MG63 (cell line): ENCODE measurements around the gene DYNLT3. TPM values are rescaled to one million over a fixed set of nuclear protein-coding genes. Genes with fewer than 3 reads are reported as not detected.

Experiments
- DNase-seq: peaks from one replicate; pipeline ENCODE4 v3.0.0-alpha.2; 2020
- H3K27me3 ChIP-seq: fragments of 250-450 bp; sonication (Bioruptor Pico); 2 replicates; pipeline ENCODE4 v1.5.1; 2020; ENCODE audit warnings: mild to moderate bottlenecking, moderate library complexity
- H3K36me3 ChIP-seq: fragments of 250-450 bp; sonication (Bioruptor Pico); 2 replicates; pipeline ENCODE4 v1.5.1; 2020; ENCODE audit warnings: mild to moderate bottlenecking, moderate library complexity
- H3K4me3 ChIP-seq: fragments of 250-450 bp; sonication (Bioruptor Pico); 2 replicates; pipeline ENCODE4 v1.5.1; 2020; ENCODE audit warnings: mild to moderate bottlenecking, moderate library complexity
- H3K9me3 ChIP-seq: fragments of 250-450 bp; sonication (Bioruptor Pico); 2 replicates; pipeline ENCODE4 v1.5.1; 2020; ENCODE audit warnings: mild to moderate bottlenecking, moderate library complexity
- total RNA-seq: library from RNA; depleted of rRNA; stranded (reverse); fragments of >200 nt; shearing (Covaris generic); gene quantifications from 2 replicates; pipeline ENCODE4 v1.2.3, GENCODE V29; 2014; ENCODE audit warnings: low replicate concordance; rRNA removed

Gene DYNLT3, protein sequence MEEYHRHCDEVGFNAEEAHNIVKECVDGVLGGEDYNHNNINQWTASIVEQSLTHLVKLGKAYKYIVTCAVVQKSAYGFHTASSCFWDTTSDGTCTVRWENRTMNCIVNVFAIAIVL
- total RNA-seq = 22.4 and 34.2 TPM in 2 replicates

DNA sequence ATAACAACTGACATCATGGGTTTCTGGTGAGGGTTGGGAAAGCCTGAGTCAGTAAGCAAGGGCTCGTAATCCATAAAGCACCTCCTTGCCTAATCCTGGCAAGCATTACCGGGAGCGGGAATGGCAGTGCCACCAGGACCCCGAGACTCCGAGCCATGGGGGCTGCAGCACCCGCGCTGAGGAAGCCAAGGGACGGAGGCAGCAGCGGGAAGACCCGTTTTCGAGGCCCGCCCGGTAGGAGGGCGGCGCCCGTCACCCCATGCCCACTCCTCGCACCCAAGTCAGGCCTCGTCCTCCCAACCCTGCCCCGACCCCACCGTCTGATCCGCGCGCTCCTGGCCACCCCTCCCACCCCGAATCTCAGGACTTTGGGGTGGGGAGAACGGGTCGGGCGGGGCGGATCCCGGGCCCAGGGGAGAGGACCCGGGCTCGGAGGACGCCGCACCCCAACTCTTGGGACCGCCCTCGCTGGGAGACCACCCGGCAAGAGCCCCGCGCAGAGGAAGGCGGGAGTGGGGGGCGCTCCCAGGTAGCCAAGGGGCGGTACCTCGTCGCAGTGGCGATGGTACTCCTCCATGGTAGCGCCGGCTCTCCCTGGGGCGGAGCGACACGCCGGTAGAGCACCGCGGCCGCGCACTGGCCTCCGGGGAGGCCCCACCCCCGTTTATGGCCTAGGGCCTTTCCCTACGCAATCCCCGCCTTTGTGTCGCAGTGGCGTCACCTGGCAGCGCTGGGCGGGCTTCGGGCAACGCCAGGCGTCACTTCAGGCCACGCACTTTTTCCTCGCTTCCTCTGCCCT is at the start of gene DYNLT3:
DYNLT3 (minus strand) TSS at position 638 of the 799 bp plus-strand sequence; CDS start at position 577, 61 bp downstream.
- DNase-seq = peak; percentile 78
- Histone ChIP-seq H3K4me3 (peak within 1 kb of the TSS; percentile 61), H3K36me3 (no peaks in the 10 kb centered on the region), H3K27me3 (no peaks in the 10 kb centered on the region), H3K9me3 (no peaks in the 10 kb centered on the region)

DNA sequence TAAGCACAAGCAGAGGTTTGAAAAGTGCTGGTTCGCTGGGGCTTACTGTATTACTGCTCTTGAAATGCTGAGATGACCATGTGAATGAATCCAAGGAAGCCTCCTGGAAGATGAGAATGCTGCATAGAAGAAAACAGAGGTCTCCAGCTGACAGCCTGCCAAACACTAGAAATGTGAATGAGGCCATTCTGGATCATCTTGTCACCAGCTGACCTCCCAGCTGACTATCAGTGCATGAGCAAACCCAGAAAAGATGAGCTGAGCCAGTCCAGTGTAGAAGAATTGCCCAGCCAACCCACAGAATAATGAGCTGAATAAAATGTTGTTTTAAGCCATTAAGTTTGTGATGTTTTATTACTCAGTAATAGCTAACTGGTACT is 49.1 kb upstream of the DYNLT3 start:
- Histone ChIP-seq H3K4me3 (no peak overlapping the region), H3K9me3 (no peaks in the 10 kb centered on the region), H3K36me3 (no peaks in the 10 kb centered on the region), H3K27me3 (no peaks in the 10 kb centered on the region)
- DNase-seq = no peak

DNA sequence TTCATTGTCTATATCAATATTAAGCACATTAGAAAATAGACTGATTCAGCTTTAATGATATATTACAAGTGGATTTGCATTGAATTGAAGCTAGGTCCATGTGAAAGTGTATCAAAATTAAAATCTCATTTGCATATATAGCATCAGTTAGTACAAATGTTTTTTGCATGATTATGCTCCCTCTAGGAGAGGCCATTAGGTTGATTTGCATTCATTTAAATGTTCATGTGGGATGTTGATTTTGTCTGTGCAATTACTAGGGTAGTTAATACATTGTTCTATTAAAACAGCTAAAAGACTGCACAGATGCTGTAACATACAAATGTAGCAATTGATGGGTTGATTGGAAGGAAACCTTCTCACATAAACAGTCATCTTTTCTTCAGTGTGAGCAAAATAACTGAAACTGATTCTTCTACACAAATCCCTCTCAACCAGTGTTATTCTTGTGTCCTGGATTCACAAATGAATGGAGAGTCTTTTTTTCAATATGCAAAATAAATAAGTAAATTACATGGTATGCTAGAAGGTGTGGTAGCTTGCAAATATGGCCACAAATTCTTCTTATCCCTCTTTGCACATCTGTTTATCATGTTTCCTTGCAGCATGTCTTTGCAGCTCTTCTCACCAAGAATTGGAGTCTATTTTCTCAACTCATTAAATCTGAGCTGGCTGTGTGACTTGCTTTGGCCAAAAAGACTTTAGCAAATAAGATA is 48.6 kb upstream of the DYNLT3 start:
- Histone ChIP-seq H3K4me3 (no peak overlapping the region), H3K9me3 (no peaks in the 10 kb centered on the region), H3K27me3 (no peaks in the 10 kb centered on the region), H3K36me3 (no peaks in the 10 kb centered on the region)
- DNase-seq = no peak

DNA sequence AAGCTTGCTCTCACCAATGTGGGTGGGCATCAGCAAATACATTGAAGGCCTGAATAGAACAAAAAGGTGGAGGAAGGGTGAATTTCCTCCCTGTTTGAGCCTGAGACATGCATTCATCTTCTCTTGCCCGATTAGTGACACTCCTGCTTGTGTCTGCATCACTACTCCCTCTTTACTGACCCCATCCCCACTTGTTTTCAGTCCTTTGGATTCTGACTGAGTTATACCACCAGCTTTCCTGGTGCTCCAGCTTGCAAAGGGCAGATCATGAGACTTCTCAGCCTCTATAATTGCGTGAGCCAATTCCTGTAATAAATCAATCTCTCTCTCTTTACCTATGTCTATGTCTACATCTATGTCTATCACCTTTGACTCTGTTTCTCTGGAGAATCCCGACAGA is 47.4 kb upstream of the DYNLT3 start:
- DNase-seq = no peak
- H3K9me3 ChIP-seq = no peaks in the 10 kb centered on the region
- H3K4me3 ChIP-seq = no peak overlapping the region
- no peaks in the 10 kb centered on the region for H3K27me3 ChIP-seq
- no peaks in the 10 kb centered on the region for H3K36me3 ChIP-seq

DNA sequence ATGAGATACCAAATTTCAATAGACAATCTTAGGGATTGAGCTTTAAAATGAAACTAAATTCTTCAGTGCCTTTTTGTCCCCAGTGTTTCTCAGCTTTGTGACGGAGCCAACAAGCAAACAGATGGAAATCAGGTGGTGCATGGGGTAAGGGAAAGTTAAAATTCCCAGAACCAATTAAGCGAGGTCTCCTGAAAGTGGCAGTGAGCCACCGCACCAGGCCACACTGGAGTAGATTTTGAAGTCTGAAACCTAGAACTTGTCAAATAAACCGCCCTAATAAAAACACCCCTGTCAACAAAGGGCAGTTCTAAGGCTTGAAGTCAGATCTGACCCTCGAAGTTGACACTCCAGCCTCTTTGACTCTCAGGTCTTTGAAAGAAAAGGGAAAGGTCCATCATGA is 40.6 kb upstream of the DYNLT3 start:
- Histone ChIP-seq H3K9me3 (no peaks in the 10 kb centered on the region), H3K36me3 (no peaks in the 10 kb centered on the region), H3K4me3 (no peak overlapping the region), H3K27me3 (no peaks in the 10 kb centered on the region)
- DNase-seq = no peak

DNA sequence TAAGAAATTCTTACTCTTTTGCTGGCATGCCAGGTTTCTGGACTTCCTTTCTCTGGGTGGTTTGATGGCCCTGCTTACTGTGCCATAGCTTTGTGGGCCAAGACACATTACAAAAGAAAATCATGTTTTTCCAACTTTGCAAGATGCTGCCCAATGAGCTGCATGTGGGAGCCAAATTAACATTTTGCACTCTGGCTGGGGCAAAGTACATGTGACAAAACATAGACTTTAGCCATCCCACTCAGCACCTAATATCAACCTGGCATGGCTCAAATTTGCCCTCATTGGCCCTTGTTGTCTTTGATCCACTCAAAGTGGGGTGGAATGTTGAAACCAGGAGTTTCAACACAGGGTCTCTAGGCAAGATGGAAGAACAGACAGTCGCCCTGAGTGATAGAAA is 40.0 kb upstream of the DYNLT3 start:
- no peak overlapping the region for H3K4me3 ChIP-seq
- DNase-seq = no peak
- no peaks in the 10 kb centered on the region for H3K9me3 ChIP-seq
- H3K36me3 ChIP-seq = no peaks in the 10 kb centered on the region
- no peaks in the 10 kb centered on the region for H3K27me3 ChIP-seq

DNA sequence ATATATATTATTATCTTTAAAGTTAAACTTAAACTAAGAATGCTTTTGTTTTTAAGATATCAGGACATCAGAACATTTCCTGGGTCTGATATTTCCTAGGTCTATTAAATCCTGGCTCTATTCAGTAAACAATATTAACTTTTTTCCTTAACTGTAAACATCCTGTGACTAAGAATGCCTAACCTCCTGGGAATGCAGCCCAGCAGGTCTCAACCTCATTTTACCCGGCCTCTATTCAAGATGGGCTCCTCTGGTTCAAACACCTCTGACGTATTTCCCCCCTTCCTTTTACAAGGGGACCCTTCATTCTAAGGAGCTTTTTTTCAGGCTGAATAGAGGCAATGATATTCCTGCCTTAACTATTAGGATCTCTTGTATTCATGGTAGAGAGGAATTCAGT is 35.8 kb upstream of the DYNLT3 start:
- no peaks in the 10 kb centered on the region for H3K27me3 ChIP-seq
- H3K9me3 ChIP-seq = no peaks in the 10 kb centered on the region
- peak; percentile 40 for DNase-seq
- H3K4me3 ChIP-seq = no peak overlapping the region
- H3K36me3 ChIP-seq = no peaks in the 10 kb centered on the region

DNA sequence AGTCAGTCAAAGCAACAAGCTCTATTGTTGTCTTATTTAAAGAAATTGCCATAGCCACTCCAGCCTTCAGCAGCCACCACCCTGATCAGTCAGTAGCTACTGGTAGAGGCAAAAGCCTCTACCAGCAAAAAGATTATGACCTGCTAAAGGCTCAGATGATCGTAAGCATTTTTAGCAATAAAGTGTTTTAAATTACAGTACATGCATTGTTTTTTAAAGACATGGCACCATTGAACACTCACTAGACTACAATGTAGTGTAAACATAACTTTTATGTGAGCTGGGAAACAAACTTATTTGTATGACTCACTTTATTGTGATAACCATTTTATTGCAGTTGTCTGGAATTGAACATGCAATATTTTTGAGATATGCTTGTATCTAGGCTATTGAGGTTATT is 32.3 kb upstream of the DYNLT3 start:
- Histone ChIP-seq H3K9me3 (no peaks in the 10 kb centered on the region), H3K4me3 (no peak overlapping the region), H3K36me3 (no peaks in the 10 kb centered on the region), H3K27me3 (no peaks in the 10 kb centered on the region)
- no peak for DNase-seq

DNA sequence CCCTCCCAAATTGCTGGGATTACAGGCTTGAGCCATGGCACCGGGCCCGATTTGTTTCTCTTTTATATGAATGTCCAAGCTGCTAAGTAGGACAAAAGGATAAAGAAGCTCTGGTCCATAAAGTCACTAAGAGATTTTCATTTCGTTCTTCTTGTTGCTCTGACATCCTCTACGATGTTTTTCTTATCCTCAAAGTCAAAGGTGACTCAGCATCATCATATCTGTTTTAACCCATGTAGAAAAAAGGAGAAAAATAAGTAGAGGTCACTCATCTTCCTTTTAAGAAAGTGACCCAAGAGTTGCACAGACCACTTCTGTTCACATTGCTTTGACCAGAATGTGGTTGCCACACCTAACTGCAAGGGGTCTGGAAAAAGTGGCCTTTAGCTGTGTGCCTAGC is 29.3 kb upstream of the DYNLT3 start:
- no peaks in the 10 kb centered on the region for H3K36me3 ChIP-seq
- DNase-seq = no peak
- H3K4me3 ChIP-seq = no peak overlapping the region
- no peaks in the 10 kb centered on the region for H3K9me3 ChIP-seq
- no peaks in the 10 kb centered on the region for H3K27me3 ChIP-seq

DNA sequence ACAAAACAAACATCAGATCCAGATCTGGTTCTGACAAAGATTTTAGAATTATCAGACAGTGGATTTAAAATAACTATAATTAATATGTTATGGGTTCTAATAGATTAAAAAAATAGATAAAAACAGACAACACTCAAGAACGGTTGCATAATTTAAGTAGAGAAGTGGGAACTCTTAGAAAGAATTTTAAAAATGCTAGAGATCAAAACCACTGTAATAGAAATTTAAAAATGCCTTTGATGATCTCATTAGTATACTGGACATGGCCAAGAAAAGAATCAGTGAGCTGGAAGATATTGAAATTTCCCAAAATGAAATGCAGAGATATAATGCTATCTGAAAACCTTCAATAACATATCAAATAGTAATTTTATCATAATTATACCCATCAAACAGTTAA is 28.3 kb upstream of the DYNLT3 start:
- no peak for DNase-seq
- Histone ChIP-seq H3K4me3 (no peak overlapping the region), H3K27me3 (no peaks in the 10 kb centered on the region), H3K9me3 (no peaks in the 10 kb centered on the region), H3K36me3 (no peaks in the 10 kb centered on the region)

DNA sequence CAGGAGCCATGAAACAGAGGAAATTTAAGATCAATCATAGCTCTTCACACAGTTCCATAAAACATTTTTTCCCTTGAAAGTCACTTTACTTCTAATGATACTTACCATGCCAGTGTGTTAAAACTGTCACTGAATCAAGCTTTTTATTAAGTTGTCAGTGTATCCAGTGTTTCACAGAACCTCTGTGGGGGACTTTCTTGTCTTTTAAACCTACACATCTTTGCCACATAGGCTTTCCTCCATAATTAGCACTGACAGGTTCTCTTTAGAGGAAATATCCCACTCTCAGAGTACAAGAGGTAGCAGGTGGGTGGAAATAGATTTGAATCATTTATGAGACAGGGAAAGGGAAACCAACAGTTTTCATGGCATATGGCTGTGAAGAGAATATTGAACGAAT is 25.8 kb upstream of the DYNLT3 start:
- Histone ChIP-seq H3K9me3 (no peaks in the 10 kb centered on the region), H3K4me3 (no peak overlapping the region), H3K36me3 (no peaks in the 10 kb centered on the region), H3K27me3 (no peaks in the 10 kb centered on the region)
- DNase-seq = no peak

DNA sequence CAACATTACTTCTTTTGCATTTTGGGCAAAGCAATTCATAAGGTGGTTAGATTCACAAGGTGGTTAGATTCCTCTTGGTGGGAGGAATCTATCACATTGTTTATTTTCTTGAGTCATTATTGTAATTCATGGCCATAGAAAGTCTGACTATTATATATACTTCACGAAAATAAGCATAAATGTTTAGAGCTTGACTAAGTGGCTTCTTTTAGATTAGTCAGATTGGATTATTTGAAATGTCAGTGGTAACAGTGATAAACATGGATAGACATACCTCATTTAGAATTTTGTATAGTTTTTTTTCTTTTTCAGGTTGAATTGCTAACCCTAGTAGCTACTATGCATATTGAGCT is 24.9 kb upstream of the DYNLT3 start:
- Histone ChIP-seq H3K9me3 (no peaks in the 10 kb centered on the region), H3K4me3 (no peak overlapping the region), H3K27me3 (no peaks in the 10 kb centered on the region), H3K36me3 (no peaks in the 10 kb centered on the region)
- DNase-seq = no peak

DNA sequence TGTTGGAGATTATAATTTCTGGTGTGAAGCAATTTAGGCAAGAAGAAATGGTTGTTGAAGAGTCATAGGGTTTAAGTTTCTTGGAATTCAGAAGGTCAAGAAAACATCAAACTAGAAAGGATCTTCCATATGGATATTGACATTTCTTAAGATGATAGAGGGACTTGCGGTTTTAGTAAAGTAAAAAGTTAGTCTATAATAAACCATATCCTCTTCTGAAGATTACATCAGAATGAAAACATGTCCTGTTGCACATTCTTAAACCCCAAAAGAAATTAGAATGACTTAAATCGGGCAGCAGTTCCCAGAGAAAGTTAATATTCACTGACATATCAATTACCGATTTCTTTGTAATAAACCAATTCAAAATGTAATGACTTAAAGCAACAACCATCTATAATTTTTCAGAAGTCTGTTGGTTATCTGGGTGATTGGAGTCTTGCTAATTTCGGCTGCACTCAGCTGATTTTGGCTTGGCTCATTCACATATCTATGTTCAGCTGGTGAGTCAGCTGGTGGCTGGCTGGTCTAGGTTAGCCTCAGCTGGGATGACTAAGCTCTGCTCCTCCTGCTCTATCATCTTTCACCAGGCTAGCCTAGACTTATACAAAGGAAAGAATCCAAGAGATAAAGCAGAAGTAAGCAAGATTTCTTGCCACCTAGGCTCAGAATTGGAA is 24.4 kb upstream of the DYNLT3 start:
- Histone ChIP-seq H3K27me3 (no peaks in the 10 kb centered on the region), H3K36me3 (no peaks in the 10 kb centered on the region), H3K4me3 (no peak overlapping the region), H3K9me3 (no peaks in the 10 kb centered on the region)
- peak; percentile 78 for DNase-seq

DNA sequence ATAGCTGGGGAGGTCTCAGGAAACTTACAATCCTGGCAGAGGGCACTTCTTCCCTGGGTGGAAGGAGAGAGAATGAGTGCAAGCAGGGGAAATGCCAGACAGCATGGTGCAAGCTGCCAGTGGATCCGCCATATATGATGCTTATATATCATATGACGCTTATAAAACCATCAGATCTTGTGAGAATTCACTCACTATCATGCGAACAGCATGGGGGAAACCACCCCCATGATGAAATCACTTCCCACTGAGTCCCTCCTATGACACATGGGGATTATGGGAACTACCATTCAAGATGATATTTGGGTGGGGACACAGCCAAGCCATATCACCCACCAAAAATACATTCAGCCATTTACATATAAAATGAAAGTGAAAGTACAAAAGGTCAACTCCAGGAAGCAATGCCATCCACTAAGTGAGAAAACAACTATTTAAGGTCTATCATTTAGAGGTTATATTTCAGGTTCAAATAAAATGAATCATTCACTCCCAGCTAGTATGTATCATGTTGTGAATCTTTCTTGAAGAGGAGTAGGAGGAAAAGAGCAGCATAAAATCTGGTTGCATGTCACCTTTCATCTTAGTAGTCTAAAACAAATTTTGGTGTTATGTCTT is 20.3 kb upstream of the DYNLT3 start:
- no peak overlapping the region for H3K4me3 ChIP-seq
- no peaks in the 10 kb centered on the region for H3K27me3 ChIP-seq
- H3K36me3 ChIP-seq = no peaks in the 10 kb centered on the region
- no peaks in the 10 kb centered on the region for H3K9me3 ChIP-seq
- DNase-seq = no peak

DNA sequence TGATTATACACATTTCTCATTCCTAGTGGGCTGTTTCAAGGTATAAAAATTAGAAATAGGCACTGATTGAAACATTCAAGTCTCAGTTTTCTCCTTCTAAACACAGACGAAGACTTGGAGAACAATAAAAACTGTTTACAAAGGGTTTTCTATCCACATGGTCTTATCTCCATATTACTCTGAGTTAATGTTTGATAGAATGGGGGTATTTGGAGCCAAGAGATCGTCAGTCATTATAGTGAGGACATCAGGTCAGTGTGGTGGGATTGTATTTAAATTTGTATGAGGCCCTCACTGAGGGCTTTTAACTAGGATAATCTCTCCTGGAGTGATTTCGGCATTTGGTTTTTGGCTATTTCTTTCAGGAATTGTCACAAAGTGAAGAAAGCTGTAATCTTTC is 16.4 kb upstream of the DYNLT3 start:
- Histone ChIP-seq H3K36me3 (no peaks in the 10 kb centered on the region), H3K9me3 (no peaks in the 10 kb centered on the region), H3K4me3 (no peak overlapping the region), H3K27me3 (no peaks in the 10 kb centered on the region)
- no peak for DNase-seq

DNA sequence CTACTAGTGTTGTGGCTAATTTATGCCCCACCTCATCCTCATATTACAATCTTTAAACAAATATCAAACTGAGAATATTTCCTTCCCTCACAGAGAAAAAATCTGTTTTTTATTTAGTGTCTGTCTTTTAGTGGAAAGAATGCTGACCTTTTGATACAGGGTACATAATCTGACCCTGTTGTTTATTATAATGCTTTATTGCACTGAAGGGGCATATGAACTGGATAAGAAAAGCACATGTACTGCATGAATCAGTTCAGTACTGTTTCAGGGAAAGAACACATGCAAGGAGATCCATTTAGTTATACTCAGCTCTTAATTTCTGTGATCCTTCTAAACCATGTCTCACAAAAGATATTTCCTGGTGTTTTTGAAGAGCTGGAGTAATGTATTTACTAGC is 15.5 kb upstream of the DYNLT3 start:
- no peaks in the 10 kb centered on the region for H3K36me3 ChIP-seq
- H3K4me3 ChIP-seq = no peak overlapping the region
- H3K27me3 ChIP-seq = no peaks in the 10 kb centered on the region
- no peak for DNase-seq
- H3K9me3 ChIP-seq = no peaks in the 10 kb centered on the region

DNA sequence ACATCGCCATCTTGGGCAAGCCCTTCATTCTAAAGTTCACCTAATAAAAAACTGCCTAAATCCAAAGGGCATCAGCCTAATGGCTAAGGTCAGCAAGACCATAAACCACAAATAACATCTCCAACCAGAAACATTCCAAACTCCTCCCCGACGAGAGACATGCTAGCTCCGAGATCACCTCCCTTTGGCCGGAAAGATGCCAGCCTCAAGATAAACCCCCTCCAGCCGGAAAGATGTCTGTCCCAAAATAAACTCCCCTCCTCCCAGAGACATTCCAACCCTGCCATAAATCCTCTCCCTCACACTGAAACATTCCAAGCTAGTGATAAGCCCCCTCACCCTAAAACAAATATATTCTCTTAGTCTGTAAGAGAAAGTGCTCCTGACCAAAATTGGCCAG is 13.3 kb upstream of the DYNLT3 start:
- Histone ChIP-seq H3K27me3 (no peaks in the 10 kb centered on the region), H3K36me3 (no peaks in the 10 kb centered on the region), H3K9me3 (no peaks in the 10 kb centered on the region), H3K4me3 (no peak overlapping the region)
- DNase-seq = no peak
